T1000 (cell line): ENCODE measurements around the gene SOX2.
"Not testable (repeated sequence)": the region's sequence is repeated elsewhere in the genome, so short reads cannot be mapped to it uniquely, and the experiment has no call there.

Experiments used
- DNase-seq: peaks from one replicate; lab custom pipeline; 2025; ENCODE audit warnings: mixed read lengths; lab: John Stamatoyannopoulos, UW

The SOX2 gene

GRCh38 chr3:181757694-181758306, 46.1 kb downstream of the SOX2 start:
- DNase-seq = no peak

GRCh38 chr3:181761906-181762305, 50.2 kb downstream of the SOX2 start:
- no peak for DNase-seq

GRCh38 chr3:181764033-181764432, 52.3 kb downstream of the SOX2 start:
- DNase-seq = not testable (repeated sequence)
